Activated CD4-positive, alpha-beta T cell treated with anti-CD3 and anti-CD28 coated beads, Interleukin-2, Interleukin-4, amounts not matched to agents 100 ng/mL and 50 ng/mL, durations not matched to agents 16 hours and 8 hours (primary cell): ENCODE results near the gene SETD1B.
A peak's percentile ranks its signal among the peaks of the same experiment; 100 is the strongest.

ENCODE experiments used
- DNase-seq: peaks from one replicate; pipeline ENCODE4 v3.0.0-alpha.2; 2020; ENCODE audit warnings: low spot score

The SETD1B gene

GRCh38 chr12:121795034-121795968, 8.5 kb upstream of the SETD1B start:
- peak; percentile 89 for DNase-seq

GRCh38 chr12:121796855-121797751, 6.7 kb upstream of the SETD1B start:
- DNase-seq: no peak

GRCh38 chr12:121797937-121798786, 5.6 kb upstream of the SETD1B start:
- DNase-seq: no peak

GRCh38 chr12:121798787-121799155, 5.0 kb upstream of the SETD1B start:
- DNase-seq: no peak

- DNase-seq: peak; percentile 53
Measured at GRCh38 chr12:121799156-121799841, 4.5 kb upstream of the SETD1B start.

- DNase-seq: peak; percentile 83
Measured at GRCh38 chr12:121799842-121800693, 3.7 kb upstream of the SETD1B start.

- DNase-seq: peak; percentile 68
Measured at GRCh38 chr12:121800694-121801594, 2.9 kb upstream of the SETD1B start.

- peak; percentile 72 for DNase-seq
Measured at GRCh38 chr12:121801595-121802484, 2.0 kb upstream of the SETD1B start.

GRCh38 chr12:121802485-121802842, 1.3 kb upstream of the SETD1B start:
- no peak for DNase-seq

GRCh38 chr12:121802843-121803698, 738 bp upstream of the SETD1B start:
- peak; percentile 94 for DNase-seq

GRCh38 chr12:121804417-121805111, 755 bp downstream of the SETD1B start:
- peak; percentile 31 for DNase-seq

- DNase-seq: no peak
Measured at GRCh38 chr12:121805171-121806008, 1.6 kb downstream of the SETD1B start.

- DNase-seq: no peak
Measured at GRCh38 chr12:121806009-121806545, 2.3 kb downstream of the SETD1B start.

GRCh38 chr12:121806546-121807423, 3.0 kb downstream of the SETD1B start:
- no peak for DNase-seq
